Limb (tissue), 2 donors: ENCODE results near the gene CFAP69.

Experiments used
- DNase-seq, 2 donors: peaks; one replicate each; pipeline ENCODE4 v3.0.0-alpha.2; 2016; ENCODE audit errors: extremely low spot score in 2 of 2

The CFAP69 gene

GRCh38 chr7:90244909-90245851, at the start of gene CFAP69:
TSS of gene CFAP69 (plus strand) at chr7:90245174. CDS start at chr7:90245425, 251 bp downstream.
- peak; percentile 84 to 95 for DNase-seq

GRCh38 chr7:90201500-90202195, 43.3 kb upstream of the CFAP69 start:
- no peak for DNase-seq

DNA sequence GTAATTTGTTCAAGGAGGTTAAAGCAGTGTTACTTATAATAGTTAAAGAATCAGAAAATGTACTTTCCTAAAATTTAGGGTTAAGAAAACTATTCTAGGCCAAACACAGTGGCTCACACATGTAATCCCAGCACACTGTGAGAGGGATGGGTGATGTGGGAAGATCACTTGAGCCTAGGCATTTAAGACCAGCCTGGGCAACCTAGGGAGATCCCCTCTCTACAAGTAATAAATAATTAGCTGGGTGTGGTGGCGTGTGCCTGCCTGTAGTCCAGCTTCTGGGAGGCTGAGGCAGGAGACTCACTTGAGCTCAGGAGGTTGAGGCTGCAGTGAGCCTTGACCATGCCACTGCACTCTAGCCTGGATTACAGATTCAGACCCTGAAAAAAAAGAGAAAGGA, 37.0 kb upstream of the CFAP69 start:
- no peak for DNase-seq

- no peak for DNase-seq
Measured at GRCh38 chr7:90209776-90210175, 35.2 kb upstream of the CFAP69 start.

- DNase-seq = no peak
Measured at GRCh38 chr7:90210475-90210874, 34.5 kb upstream of the CFAP69 start.

GRCh38 chr7:90210981-90211380, 34.0 kb upstream of the CFAP69 start:
- DNase-seq = peak in 1 of 2 donors; percentile 39

GRCh38 chr7:90211391-90212148, 33.4 kb upstream of the CFAP69 start, which contains the start of gene STEAP2:
TSS of gene STEAP2 (plus strand) at chr7:90211740. CDS start at chr7:90225083, 13,343 bp downstream.
- peak; percentile 92 to 93 for DNase-seq

GRCh38 chr7:90212149-90212495, 32.9 kb upstream of the CFAP69 start:
- DNase-seq = no peak

DNA sequence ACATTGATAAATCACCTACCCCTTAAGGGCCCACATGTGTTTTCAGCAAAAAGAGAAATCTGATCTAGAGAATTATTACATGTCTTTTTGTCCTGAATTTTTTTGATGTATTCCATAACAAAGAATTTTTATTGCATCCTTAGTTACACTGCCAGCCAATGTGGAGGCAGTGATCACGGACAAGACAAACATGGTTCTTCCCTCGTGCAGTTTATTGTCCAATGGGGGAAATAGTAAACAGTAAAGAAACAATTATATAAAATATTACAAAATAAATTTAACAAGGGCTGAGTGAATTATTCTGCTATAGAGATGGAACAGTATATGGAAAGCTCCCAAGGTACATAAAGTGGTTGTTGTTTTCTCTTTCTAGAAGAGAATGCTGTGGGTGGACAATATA, 31.5 kb upstream of the CFAP69 start:
- DNase-seq = no peak

DNA sequence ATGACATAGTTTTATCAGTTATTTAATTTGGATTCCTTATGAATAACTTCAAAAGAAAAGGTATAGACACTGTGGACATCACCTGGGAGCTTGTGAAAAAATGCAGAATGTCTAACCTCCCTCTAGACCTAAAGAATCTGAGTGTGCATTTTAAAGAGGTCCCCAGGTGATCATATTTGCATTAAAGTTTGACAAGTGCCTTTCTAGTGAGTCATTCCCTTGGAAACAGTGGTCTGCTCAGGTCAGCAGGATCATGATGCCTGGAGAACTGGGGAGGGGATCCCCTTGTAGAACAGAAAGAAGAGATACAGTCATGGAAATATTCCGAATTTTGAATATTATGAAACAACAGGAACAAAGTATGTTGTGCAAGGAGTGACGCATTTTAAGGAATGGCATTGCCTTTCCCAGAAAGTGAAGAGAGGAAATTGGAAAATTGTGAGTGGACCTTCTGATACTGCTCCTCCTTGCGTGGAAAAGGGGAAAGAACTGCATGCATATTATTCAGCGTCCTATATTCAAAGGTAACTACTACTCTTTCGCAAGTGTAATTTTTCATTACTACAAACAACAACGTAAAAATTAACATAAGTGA, 28.8 kb upstream of the CFAP69 start:
- no peak for DNase-seq

DNA sequence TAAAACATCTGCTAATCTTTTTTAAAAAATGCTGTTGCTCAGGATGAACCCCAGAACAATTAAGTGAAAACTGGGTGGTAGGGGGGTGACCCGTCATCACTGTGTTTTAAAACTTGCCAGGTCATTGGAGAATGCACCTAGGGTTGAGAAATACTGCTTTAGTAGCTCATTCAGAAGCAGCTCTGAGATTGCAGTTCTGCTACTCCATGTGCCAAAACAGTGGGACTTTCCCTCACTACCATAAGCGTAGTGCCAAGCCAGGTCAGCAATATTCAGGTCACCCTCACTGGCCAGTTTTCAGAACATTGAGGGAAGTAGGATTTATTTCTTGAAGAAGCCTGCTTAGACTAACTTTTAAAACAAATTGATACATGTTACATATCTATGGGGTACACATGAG, 28.2 kb upstream of the CFAP69 start:
- no peak for DNase-seq

GRCh38 chr7:90222390-90222789, 22.6 kb upstream of the CFAP69 start:
- DNase-seq = no peak

- no peak for DNase-seq
Measured at GRCh38 chr7:90222811-90223725, 21.9 kb upstream of the CFAP69 start.

DNA sequence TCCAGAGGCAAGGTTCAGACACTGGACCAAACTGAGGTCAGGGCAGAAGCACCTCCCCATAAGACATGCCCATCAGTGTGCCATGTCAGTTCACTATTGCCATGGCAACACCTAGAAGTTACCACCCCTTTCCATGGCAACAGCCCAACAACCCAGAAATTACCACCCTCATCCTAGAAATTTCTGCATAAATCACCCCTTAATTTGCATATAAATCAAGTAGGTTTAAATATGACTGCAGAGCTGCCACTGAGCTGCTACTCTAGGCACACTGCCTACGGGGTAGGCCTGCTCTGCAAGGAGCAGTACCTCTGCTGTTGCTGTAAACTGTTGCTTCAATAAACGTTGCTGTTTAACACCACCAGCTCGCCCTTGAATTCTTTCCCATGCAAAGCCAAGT, 20.8 kb upstream of the CFAP69 start:
- no peak for DNase-seq

DNA sequence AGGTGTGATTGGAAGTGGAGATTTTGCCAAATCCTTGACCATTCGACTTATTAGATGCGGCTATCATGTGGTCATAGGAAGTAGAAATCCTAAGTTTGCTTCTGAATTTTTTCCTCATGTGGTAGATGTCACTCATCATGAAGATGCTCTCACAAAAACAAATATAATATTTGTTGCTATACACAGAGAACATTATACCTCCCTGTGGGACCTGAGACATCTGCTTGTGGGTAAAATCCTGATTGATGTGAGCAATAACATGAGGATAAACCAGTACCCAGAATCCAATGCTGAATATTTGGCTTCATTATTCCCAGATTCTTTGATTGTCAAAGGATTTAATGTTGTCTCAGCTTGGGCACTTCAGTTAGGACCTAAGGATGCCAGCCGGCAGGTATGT, 19.8 kb upstream of the CFAP69 start:
- DNase-seq = no peak

GRCh38 chr7:90225601-90226000, 19.4 kb upstream of the CFAP69 start:
- no peak for DNase-seq

DNA sequence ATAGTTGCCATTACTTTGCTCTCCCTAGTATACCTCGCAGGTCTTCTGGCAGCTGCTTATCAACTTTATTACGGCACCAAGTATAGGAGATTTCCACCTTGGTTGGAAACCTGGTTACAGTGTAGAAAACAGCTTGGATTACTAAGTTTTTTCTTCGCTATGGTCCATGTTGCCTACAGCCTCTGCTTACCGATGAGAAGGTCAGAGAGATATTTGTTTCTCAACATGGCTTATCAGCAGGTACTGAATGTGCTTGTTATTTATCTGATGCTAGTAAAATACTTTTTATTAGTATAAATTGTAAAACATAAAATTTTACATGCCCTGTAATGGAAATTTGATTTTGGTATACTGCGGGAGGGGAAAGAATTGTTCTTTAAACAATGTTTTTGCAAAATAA, 17.7 kb upstream of the CFAP69 start:
- DNase-seq = no peak

- no peak for DNase-seq
Measured at GRCh38 chr7:90229682-90230081, 15.3 kb upstream of the CFAP69 start.

DNA sequence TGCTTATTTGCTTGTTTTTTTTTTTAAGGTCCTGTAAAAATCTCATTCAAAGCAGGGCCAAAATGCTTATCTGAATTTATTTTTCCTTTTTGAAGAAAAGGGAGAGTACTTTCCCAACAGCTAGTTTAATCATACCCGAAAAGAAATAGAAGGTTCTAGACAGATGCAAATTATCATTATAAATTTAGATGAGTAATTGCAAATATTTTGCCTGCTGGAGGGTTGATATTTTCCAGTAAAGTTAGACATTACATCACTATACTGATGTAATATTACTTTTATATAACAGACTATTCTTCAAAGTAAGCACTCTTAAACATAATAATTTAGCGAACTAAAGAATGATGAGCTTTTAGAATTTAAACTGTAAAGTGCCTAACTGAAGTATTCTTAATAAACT, 14.1 kb upstream of the CFAP69 start:
- DNase-seq = no peak

GRCh38 chr7:90231304-90231703, 13.7 kb upstream of the CFAP69 start:
- no peak for DNase-seq
